Measurements from ENCODE around the gene ZFYVE28. TPM values are rescaled to one million over a fixed set of nuclear protein-coding genes. Genes with fewer than 3 reads are reported as not detected.
A peak's percentile ranks its signal among the peaks of the same experiment; 100 is the strongest.

The ZFYVE28 gene
- total RNA-seq, 4 donors from 2014 or later, result 20.6 to 153 (median 63.2) TPM

DNA sequence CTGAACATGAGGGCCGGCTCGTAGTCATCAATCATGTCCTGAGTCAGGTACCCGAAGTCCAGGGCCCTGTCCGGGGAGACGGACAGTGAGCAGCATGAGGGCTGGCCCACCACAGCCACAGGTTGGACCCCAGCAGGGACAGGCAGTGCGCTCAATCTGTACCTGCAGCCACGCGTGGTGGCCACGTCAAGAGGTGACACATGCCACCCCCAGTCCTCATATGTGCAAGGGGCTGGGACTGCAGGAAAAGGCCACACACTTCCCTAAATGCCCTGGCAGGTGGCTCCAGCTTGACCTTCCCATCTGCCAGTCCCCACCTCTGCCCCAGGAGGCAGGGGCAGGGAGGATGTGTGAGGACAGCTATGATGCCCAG is 82.7 kb downstream of the ZFYVE28 start:
- DNase-seq, result peak in 2 of 3 donors; percentile 13 to 38
- no peaks in the 10 kb centered on the region for H3K9me3 ChIP-seq
- H3K36me3 ChIP-seq, result peaks cover 0 to 25% (median 0%) of the 10 kb centered on the region in 3 donors
- H3K27ac ChIP-seq, result no peak overlapping the region
- no peak for TF ChIP-seq POLR2A (IDR thresholded peaks at IDR 0.05)
- no peak for TF ChIP-seq CTCF (IDR thresholded peaks at IDR 0.05)
- no peaks in the 10 kb centered on the region for H3K27me3 ChIP-seq
- no peak overlapping the region for H3K4me3 ChIP-seq
- peaks cover 0 to 9% (median 4%) of the 10 kb centered on the region in 4 donors for H3K4me1 ChIP-seq

DNA sequence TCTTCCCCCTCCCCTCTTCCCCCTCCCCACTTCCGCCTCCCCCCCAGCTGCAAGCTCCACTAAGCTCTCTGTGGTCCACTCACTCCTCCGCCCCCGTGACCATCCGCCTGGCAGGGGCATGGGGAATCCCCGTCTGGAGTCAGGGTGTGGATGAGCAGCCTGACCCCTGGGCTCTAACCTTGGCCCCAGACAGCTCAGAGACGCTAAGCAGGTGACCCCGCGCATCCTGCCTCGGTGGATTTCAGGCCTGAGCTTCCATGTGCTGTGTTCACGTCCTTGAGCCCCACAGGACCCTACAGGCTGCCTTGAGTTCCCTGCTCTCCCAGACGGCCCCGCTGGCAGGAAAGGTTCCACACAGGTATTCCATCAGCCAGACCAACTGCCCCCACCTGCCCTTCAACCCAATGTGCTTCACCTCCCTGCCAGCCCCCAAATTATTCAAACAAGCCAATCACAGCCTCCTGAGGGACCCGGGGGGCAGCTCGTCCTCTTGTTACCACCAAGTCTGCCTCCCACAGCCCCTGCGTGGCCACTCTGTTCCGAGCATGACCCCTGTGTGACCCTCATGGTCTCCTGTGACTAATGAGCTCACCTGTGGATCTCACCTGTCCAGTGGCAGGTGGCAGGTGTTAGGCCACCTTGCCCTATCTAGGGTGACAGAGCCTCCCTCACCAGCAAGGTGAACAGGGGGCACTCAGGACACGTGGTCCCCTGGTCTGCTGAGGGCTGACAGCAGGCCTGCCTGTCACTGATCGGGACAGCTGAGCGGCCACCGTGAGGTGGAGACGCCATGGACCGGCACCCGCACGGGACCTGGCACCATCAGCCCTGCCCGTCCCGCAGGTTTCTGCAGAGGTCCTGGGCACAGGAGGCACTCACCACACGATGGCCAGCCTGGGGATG is 83.4 kb downstream of the ZFYVE28 start:
- peak in 2 of 3 donors; percentile 8 to 29 for DNase-seq
- no peak for TF ChIP-seq POLR2A (IDR thresholded peaks at IDR 0.05)
- TF ChIP-seq CTCF (IDR thresholded peaks at IDR 0.05), result no peak
- peaks cover 0 to 25% (median 0%) of the 10 kb centered on the region in 3 donors for H3K36me3 ChIP-seq
- no peaks in the 10 kb centered on the region for H3K27me3 ChIP-seq
- no peak overlapping the region for H3K4me3 ChIP-seq
- H3K27ac ChIP-seq, result no peak overlapping the region
- H3K4me1 ChIP-seq, result peaks cover 0 to 9% (median 4%) of the 10 kb centered on the region in 4 donors
- H3K9me3 ChIP-seq, result no peaks in the 10 kb centered on the region

GRCh38 chr4:2333916-2334644 is 84.4 kb downstream of the ZFYVE28 start:
- peaks cover 0 to 3% (median 0%) of the 10 kb centered on the region in 4 donors for H3K9me3 ChIP-seq
- H3K4me3 ChIP-seq, result no peak overlapping the region
- no peak for TF ChIP-seq POLR2A (IDR thresholded peaks at IDR 0.05)
- peak in 1 of 6 experiments; percentile 0 for TF ChIP-seq CTCF (IDR thresholded peaks at IDR 0.05)
- peaks cover 0 to 19% (median 0%) of the 10 kb centered on the region in 3 donors for H3K36me3 ChIP-seq
- peak overlapping the region in 2 of 4 donors; percentile 38 to 67 for H3K27ac ChIP-seq
- no peaks in the 10 kb centered on the region for H3K27me3 ChIP-seq
- peak in 2 of 3 donors; percentile 13 to 39 for DNase-seq
- H3K4me1 ChIP-seq, result peaks cover 0 to 9% (median 4%) of the 10 kb centered on the region in 4 donors

GRCh38 chr4:2333356-2333841 is 85.0 kb downstream of the ZFYVE28 start:
- Histone ChIP-seq H3K36me3 (peaks cover 0 to 19% (median 0%) of the 10 kb centered on the region in 3 donors), H3K27me3 (no peaks in the 10 kb centered on the region), H3K4me3 (no peak overlapping the region), H3K9me3 (peaks cover 0 to 10% (median 0%) of the 10 kb centered on the region in 4 donors), H3K4me1 (peaks cover 0 to 9% (median 4%) of the 10 kb centered on the region in 4 donors), H3K27ac (peak overlapping the region in 2 of 4 donors; percentile 38 to 67)
- TF ChIP-seq POLR2A (IDR thresholded peaks at IDR 0.05) (peak in 1 of 2 donors; percentile 29), CTCF (IDR thresholded peaks at IDR 0.05) (peak in 2 of 6 experiments; percentile 15 to 17)
- peak; percentile 72 to 88 (median 84) for DNase-seq

DNA sequence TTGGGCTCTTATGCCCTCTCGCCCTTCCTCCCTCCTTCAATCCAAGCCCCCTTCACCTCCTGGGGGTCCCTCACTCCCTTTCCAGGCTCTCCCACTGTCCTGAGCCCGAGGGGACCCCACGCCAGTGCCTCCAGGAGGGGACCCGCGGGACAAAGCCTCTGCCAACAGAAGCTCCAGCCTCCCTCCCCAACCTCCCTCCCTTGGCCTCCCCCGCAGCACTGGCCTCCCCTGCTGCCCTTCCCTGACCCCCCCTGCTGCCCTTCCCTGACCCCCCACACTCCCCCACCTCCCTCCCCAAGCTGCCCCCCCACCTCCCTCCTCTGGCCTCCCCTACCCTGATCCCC is 85.5 kb downstream of the ZFYVE28 start:
- peaks cover 0 to 9% (median 4%) of the 10 kb centered on the region in 4 donors for H3K4me1 ChIP-seq
- H3K36me3 ChIP-seq, result peaks cover 0 to 20% (median 0%) of the 10 kb centered on the region in 3 donors
- TF ChIP-seq CTCF (IDR thresholded peaks at IDR 0.05), result no peak
- no peak for TF ChIP-seq POLR2A (IDR thresholded peaks at IDR 0.05)
- peak overlapping the region in 1 of 4 donors; percentile 67 for H3K27ac ChIP-seq
- H3K27me3 ChIP-seq, result no peaks in the 10 kb centered on the region
- H3K9me3 ChIP-seq, result peaks cover 0 to 15% (median 0%) of the 10 kb centered on the region in 4 donors
- H3K4me3 ChIP-seq, result no peak overlapping the region
- no peak for DNase-seq

Data from Peyer's patch (tissue), 4 donors.